WI38 (cell line): Measurements from ENCODE around the gene CPSF4.
"Not testable (repeated sequence)": the region's sequence is repeated elsewhere in the genome, so short reads cannot be mapped to it uniquely, and the experiment has no call there.

Source experiments
- H3K4me3 ChIP-seq: 2 replicates; pipeline ENCODE4 v1.5.1; 2011; ENCODE audit warnings: low read depth, mild to moderate bottlenecking, control low read depth, low read length
- TF ChIP-seq, protein P1 (sequence below): IDR thresholded peaks from 2 replicates; pipeline ENCODE4 v1.5.1; 2012; ENCODE audit warnings: low read depth, mild to moderate bottlenecking, control low read depth, low read length

The CPSF4 gene

DNA sequence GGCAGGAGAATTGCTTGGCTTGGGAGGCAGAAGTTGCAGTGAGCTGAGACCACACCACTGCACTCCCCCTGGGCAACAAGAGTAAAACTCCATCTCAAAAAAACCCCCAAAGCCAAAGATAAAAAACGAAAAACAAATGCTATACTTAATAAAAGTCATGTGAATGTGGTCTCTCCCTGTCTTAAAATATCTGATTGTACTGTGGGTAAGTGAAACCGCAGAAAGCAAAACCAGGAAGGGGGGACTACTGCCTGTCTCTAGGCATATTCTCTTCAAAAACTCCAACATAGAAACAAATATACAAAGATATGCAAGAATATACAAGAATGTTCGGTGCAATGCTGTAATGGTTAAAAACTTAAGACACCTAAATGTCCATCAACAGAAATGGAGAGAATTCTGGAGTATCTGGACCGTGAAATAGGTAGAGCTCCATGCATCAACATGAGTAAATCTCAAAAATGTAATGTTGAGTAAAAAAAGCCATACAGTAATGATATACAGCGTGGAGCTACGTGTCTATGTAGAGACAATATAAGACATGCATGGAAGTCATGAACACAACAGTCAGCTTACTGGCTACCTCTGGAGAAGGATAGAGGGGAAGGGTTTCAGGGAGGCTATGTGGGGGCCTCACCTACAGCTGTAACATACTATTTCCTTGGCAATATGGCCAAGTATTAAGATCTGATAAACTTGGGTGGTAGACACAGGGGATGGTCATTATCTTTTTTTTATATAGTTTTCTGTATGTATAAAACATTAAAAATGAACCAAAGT lies 59.2 kb downstream of the CPSF4 start:
- TF ChIP-seq, protein P1, sequence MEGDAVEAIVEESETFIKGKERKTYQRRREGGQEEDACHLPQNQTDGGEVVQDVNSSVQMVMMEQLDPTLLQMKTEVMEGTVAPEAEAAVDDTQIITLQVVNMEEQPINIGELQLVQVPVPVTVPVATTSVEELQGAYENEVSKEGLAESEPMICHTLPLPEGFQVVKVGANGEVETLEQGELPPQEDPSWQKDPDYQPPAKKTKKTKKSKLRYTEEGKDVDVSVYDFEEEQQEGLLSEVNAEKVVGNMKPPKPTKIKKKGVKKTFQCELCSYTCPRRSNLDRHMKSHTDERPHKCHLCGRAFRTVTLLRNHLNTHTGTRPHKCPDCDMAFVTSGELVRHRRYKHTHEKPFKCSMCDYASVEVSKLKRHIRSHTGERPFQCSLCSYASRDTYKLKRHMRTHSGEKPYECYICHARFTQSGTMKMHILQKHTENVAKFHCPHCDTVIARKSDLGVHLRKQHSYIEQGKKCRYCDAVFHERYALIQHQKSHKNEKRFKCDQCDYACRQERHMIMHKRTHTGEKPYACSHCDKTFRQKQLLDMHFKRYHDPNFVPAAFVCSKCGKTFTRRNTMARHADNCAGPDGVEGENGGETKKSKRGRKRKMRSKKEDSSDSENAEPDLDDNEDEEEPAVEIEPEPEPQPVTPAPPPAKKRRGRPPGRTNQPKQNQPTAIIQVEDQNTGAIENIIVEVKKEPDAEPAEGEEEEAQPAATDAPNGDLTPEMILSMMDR = no peak
- H3K4me3 ChIP-seq = peak overlapping the region; percentile 97

DNA sequence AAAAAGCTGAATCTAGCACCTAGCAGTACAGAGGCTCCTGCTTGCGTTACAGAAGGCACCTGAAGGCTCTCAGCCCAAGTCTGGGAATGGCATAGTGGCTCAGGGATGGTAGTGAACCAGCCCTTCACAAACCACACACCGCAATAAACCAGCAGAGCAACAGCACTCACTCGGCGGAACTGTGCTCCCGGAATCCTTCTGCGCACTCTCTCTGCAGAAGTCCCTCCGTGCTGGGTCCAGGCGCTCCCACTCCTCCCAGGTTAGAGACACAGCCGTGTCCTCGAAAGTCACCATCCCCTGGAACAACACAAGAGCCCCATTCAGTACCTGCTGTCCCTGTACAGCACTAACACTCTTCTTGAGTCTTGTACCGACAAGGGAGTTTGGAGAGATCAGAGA lies 59.8 kb downstream of the CPSF4 start:
- peak overlapping the region; percentile 97 for H3K4me3 ChIP-seq
- TF ChIP-seq, protein P1 = no peak

DNA sequence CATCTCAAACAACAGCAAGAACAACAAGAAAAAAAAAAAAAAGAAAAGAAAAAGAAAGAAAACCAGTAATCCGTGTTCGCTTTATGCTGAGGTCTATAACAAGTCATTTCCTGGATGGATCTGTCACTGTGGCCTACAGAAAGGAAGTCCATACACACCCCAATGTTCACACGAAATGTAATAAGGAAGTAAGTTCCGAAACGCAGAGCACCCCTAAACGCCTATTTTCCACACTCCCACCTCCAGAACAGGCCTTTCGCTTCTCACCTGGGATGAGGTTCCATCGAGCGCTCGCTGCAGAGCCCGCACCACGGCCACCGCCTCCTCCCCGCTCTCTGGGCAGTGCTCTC lies 60.6 kb downstream of the CPSF4 start:
- TF ChIP-seq, protein P1 = no peak
- H3K4me3 ChIP-seq = peak overlapping the region; percentile 97

DNA sequence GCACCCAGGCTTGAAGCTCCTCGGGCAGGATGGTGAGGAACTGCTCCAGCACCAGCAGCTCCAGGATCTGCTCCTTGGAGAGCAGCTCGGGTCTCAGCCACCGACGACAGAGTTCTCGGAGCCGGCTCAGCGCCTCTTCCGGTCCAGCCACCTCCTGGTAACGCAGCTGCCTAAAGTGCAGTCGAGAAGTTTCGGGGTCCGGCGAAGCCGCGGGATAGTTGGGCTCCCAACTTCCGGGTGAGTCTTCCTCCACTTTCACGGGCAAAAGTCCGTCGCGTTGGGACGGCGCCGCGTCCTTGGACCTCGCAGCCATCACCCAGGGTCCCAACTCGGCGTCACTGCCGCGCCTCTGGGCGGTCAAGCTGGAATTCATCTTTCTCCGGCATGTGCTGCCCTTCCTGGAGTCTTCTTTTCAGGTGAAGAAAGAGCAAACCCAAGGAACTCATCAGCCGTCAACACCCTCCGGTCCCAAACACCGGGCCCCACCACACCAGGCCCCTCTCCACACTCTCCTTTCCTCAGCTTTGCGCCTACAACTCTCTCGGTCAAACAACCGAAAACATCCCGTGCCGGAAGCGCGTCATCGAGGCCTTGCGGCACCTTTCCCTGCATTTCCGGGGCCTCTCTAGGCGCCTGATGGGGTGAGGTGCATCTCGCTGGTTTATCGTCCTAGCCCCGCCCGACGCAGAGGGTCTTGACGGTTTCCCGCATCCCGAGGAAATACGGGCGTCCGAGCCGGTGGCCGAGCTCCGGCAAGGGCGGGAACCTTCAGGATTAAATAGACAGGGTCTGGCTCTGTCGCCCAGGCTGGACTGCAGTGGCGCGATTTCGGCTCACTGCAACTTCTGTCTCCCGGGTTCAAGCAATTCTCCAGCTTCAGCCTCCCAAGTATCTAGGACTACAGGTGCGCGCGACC lies 61.2 kb downstream of the CPSF4 start, which contains the start of gene ZNF394:
TSS of gene ZNF394 (minus strand) at position 561 of the 916 bp plus-strand sequence. CDS start at position 373, 188 bp downstream.
- TF ChIP-seq, protein P1 = no peak
- H3K4me3 ChIP-seq = peak within 1 kb of the TSS; percentile 97

DNA sequence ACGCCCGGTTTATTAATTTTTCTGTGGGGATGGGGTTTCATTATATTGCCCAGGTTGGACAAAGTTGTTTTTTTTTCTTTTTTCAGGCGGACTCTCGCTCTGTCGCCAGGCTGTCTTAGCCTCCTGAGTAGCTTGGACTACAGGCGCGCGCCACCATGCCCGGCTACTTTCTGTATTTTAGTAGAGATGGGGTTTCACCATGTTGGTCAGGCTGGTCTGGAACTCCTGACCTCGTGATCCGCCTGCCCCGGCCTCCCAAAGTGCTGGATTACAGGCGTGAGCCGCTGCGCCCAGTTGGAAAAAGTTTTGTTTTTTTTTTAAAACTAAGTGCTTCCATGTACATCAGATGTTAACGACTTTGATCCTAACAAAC lies 61.9 kb downstream of the CPSF4 start:
- TF ChIP-seq, protein P1 = no peak
- H3K4me3 ChIP-seq = peak overlapping the region; percentile 97

DNA sequence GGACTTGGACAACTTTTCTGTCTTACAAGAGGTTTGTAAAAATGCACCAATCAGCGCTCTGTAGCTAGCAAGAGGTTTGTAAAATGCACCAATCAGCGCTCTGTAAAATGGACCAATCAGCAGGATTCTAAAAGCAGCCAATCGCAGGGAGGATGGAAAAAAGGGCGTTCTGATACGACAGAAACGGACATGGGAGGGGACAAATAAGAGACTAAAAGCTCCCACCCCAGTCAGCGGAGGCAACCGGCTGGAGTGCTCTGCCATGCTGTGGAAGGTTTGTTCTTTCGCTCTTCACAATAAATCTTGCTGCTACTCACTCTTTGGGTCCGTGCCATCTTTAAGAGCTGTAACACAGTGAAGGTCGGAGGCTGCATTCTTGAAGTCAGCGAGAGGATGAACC lies 62.5 kb downstream of the CPSF4 start:
- H3K4me3 ChIP-seq = not testable (repeated sequence)

DNA sequence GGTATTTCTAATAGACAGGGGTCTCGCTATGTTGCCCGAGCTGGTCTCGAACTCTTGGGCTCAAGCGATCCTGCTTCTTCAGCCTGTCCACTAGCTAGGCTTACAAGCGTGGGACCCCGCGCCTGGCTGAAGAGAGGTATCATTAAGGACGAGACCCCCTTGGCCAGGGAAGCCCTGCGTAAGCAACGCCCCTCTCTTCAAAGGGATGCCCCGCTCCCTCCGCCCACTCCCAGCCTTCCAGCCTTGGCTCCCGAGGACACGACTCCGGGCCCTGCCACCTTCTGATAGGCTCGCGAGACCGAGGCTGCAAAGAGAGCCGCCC lies 65.5 kb downstream of the CPSF4 start:
- H3K4me3 ChIP-seq = peak overlapping the region; percentile 95
- TF ChIP-seq, protein P1 = no peak
